ENCODE results near the gene HIVEP1.

The HIVEP1 gene

DNA sequence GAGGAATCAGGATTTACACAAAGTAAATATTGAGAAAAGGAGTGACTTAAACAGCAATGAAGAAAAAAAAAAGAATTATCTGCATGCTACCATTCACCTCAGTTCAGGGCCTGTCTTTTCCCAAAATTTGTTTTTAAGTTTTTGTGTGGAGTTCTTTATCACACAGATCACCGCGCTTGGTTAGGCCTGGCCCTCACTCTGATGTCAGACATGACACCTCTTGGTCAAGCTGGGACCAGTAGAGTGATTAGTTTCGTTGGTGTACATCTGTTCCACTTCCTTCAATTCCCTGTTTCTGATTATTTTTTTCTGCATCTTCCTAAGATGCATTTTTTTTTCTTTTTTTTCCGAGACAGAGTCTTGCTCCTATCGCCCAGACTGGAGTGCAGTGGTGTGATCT is 34.9 kb upstream of the HIVEP1 start:
- no peak overlapping the region for H3K27ac ChIP-seq

DNA sequence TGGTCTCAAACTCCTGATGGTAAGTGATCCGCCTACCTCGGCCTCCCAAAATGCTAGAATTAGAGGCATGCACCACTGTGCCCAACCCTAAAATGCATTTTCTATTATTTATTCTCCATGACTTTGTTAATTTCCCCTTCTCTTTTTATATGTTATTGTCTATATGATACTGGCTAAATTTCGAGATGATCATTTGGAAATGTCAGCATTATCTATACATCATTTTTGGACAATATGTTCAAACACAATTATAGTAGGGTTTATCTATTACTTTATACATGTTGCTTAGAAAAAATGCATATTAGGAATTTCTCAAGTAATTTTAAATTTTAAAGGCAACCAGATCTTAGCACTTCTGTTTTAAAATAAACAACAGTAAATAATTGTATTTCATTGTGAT is 34.4 kb upstream of the HIVEP1 start:
- no peak overlapping the region for H3K27ac ChIP-seq
- TF ChIP-seq ZFX (IDR thresholded peaks at IDR 0.05; ENCODE audit: borderline replicate concordance): no peak
- TF ChIP-seq, protein P1, sequence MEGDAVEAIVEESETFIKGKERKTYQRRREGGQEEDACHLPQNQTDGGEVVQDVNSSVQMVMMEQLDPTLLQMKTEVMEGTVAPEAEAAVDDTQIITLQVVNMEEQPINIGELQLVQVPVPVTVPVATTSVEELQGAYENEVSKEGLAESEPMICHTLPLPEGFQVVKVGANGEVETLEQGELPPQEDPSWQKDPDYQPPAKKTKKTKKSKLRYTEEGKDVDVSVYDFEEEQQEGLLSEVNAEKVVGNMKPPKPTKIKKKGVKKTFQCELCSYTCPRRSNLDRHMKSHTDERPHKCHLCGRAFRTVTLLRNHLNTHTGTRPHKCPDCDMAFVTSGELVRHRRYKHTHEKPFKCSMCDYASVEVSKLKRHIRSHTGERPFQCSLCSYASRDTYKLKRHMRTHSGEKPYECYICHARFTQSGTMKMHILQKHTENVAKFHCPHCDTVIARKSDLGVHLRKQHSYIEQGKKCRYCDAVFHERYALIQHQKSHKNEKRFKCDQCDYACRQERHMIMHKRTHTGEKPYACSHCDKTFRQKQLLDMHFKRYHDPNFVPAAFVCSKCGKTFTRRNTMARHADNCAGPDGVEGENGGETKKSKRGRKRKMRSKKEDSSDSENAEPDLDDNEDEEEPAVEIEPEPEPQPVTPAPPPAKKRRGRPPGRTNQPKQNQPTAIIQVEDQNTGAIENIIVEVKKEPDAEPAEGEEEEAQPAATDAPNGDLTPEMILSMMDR (IDR thresholded peaks at IDR 0.05): no peak

More for the DNA sequence above, 34.9 kb upstream of the HIVEP1 start:
- TF ChIP-seq, protein P1 (IDR thresholded peaks at IDR 0.05): no peak
- no peak for TF ChIP-seq ZFX (IDR thresholded peaks at IDR 0.05; ENCODE audit: borderline replicate concordance)

DNA sequence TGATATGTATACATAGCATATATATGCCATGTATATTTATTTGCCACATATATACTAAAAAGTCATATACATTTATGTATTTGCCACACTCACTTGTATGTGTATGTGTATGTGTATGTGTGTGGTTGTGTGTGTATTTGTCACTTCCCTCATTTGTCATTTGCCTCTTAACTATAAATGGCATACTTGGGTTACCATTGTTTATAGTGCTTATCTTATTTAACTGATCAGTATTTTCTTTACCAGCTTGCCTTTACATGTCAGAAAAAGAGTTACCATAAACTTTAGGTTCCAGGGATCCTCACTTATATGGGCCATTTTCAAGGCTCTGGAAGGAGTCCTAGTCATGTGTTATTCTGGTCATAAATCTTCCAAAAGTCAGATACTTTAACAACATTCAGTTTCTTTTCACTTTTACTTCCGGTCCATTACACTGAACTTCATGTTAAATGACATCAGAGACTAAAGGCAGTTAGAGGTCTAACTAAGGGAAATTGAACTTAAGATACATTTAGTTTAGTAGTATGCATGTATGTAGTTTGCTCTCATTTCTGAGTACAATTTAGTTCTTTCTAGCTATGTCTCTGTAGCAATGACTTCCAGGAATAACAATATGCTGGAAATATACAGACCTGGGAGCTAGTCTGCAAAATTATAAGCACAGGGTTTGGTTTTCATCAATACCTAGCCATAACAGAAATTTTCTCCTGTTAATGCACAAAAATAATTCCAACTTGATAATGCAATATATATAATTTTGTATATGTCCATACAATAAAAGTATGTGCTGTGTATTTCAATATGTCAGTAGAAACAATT is 33.7 kb upstream of the HIVEP1 start:
- H3K27ac ChIP-seq: no peak overlapping the region
- TF ChIP-seq ZFX (IDR thresholded peaks at IDR 0.05; ENCODE audit: borderline replicate concordance): no peak

DNA sequence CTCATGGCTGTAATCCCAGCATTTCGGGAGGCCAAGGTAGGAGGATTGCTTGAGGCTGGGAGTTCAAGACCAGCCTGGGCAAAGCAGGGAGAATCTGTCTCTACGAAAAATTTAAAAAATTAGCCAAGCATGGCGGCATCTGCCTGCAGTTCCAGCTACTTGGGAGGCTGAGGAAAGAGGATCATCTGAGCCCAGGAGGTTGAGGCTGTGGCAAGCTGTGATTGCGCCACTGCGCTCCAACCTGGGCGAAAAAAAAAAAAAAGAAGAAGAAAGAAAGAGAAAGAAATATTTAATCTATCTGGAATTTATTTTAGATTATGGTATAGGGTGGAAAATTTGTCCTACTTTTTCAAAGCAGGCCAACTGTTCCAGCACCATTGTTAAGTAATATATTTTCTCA is 32.2 kb upstream of the HIVEP1 start:
- no peak overlapping the region for H3K27ac ChIP-seq
- no peak for TF ChIP-seq ZFX (IDR thresholded peaks at IDR 0.05; ENCODE audit: borderline replicate concordance)

DNA sequence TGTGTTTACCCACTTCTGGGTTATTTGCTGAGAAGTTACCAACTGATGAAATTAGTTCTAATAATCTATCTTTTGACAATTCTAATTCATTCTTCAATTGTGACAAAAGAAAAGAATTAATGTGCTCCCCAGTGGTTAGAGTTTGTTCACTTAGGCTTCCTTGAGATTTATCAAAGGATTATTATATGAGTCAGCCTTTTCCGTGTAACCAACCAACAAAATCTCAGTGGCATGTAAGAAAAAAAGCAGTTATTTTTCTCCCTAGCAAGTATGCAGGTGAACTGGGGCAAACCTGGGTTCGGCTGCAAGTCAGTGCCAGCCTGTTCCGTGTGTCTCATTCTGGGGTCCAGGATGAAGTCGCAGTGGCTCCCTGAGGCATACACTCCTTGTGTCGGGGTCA is 28.8 kb upstream of the HIVEP1 start:
- H3K27ac ChIP-seq: no peak overlapping the region
- TF ChIP-seq ZFX (IDR thresholded peaks at IDR 0.05; ENCODE audit: borderline replicate concordance): no peak
- TF ChIP-seq, protein P1 (IDR thresholded peaks at IDR 0.05): no peak

DNA sequence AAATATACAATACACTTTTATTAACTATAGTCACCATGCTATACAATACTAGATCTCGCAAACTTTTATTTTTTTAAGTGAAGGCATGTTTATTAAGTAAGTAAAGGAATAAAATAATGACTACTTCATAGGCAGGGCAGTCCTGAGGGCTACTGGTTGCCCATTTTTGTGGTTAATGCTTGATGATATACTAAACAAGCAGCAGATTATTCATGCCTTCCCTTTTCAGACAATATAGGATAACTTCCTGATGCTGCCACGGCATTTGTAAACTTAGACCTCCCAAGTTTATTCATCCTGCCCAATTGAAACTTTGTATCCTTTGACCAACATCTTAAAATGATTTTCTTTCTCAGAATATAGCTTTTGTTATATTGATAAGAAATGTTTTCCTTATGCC is 24.7 kb upstream of the HIVEP1 start:
- TF ChIP-seq, protein P1 (IDR thresholded peaks at IDR 0.05): no peak
- H3K27ac ChIP-seq: no peak overlapping the region

DNA sequence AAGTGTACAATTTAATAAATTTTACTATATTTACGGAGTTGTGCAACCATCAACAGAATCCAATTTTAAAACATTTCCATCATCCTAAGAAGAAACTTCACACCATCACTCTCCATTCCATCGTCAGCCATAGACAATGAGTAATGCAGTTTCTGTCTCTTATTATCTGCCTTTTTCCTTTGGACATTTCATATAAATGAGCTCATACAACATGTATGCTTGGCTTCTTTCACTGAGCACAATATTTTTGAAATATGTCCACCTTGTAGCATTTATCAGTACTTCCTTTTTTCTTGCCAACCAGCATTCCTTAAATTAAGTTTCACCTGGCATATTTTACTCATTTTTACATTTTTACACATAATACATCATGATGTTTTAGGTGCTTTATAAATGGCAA is 22.7 kb upstream of the HIVEP1 start:
- TF ChIP-seq, protein P1 (IDR thresholded peaks at IDR 0.05): no peak
- TF ChIP-seq ZFX (IDR thresholded peaks at IDR 0.05; ENCODE audit: borderline replicate concordance): no peak

DNA sequence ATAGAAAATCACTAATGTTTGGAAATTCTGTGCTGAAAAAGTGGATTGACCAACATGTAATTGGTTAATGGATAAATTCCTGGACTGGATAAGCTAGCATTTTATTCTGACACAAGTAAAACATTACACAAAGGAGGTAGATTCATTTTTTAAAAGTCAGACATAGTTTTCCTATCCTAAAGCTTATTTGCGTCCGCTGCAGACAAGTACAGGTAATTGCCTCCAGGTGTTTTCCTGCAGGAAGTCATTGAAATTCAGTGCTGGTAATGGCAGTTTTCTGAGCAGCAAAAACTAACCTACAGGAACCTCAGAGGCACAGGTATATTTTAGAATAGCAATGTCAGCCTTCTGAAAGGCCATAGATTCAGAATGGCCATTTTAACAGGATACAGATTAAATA is 20.0 kb upstream of the HIVEP1 start:
- no peak overlapping the region for H3K27ac ChIP-seq
- TF ChIP-seq ZFX (IDR thresholded peaks at IDR 0.05; ENCODE audit: borderline replicate concordance): no peak
- TF ChIP-seq, protein P1 (IDR thresholded peaks at IDR 0.05): no peak

More for the DNA sequence above, 22.7 kb upstream of the HIVEP1 start:
- no peak overlapping the region for H3K27ac ChIP-seq
